DOHH2 (cell line): ENCODE measurements around the gene RAB8B.

Experiments used
- H3F3A ChIP-seq: fragments of 200-600 bp; sonication (generic), shearing (Covaris generic); 2 replicates; pipeline ENCODE4 v1.6.0; 2016; ENCODE audit warnings: antibody characterized with exemption, mild to moderate bottlenecking; ENCODE audit not compliant: control insufficient read depth, insufficient read depth
- H3K27ac ChIP-seq: fragments of 200-600 bp; sonication (generic); 2 replicates; pipeline ENCODE4 v1.5.1; 2014; ENCODE audit warnings: low read depth, mild to moderate bottlenecking, low read length, moderate library complexity
- H3K27me3 ChIP-seq: fragments of 200-600 bp; sonication (generic); 2 replicates; pipeline ENCODE4 v1.6.1; 2014; ENCODE audit warnings: mild to moderate bottlenecking, low read length, mixed read lengths; ENCODE audit not compliant: control insufficient read depth
- H3K36me3 ChIP-seq: fragments of 200-600 bp; sonication (generic); 2 replicates; pipeline ENCODE4 v1.6.1; 2014; ENCODE audit warnings: mild to moderate bottlenecking, low read length, moderate library complexity, mixed read lengths; ENCODE audit not compliant: control insufficient read depth
- H3K4me1 ChIP-seq: fragments of 200-600 bp; sonication (generic); 2 replicates; pipeline ENCODE4 v1.6.1; 2014; ENCODE audit warnings: mild to moderate bottlenecking, low read length, mixed read lengths; ENCODE audit not compliant: control insufficient read depth
- H3K4me2 ChIP-seq: fragments of 200-600 bp; sonication (generic); 2 replicates; pipeline ENCODE4 v1.6.0; 2014; ENCODE audit warnings: mild to moderate bottlenecking, low read length, moderate library complexity
- H3K4me3 ChIP-seq: fragments of 200-600 bp; sonication (generic); 2 replicates; pipeline ENCODE4 v1.5.1; 2014; ENCODE audit warnings: mild to moderate bottlenecking, low read length, mixed read lengths
- H3K79me2 ChIP-seq: fragments of 200-600 bp; sonication (generic); 2 replicates; pipeline ENCODE4 v1.6.1; 2014; ENCODE audit warnings: mild to moderate bottlenecking, low read length, mixed read lengths; ENCODE audit not compliant: control insufficient read depth
- H3K9me2 ChIP-seq: fragments of 200-600 bp; sonication (generic); replicated peaks from 2 replicates; pipeline ENCODE4 v1.6.1; 2014; ENCODE audit warnings: mild to moderate bottlenecking, low read length, mixed read lengths; ENCODE audit not compliant: control insufficient read depth
- H3K9me3 ChIP-seq: fragments of 200-600 bp; sonication (generic); 2 replicates; pipeline ENCODE4 v1.6.1; 2014; ENCODE audit warnings: antibody characterized with exemption, low read length, mixed read lengths; ENCODE audit not compliant: control insufficient read depth, insufficient read depth
- H4K20me1 ChIP-seq: fragments of 200-600 bp; sonication (generic); 2 replicates; pipeline ENCODE4 v1.6.0; 2014; ENCODE audit warnings: low read depth, mild to moderate bottlenecking, antibody characterized with exemption, low read length, moderate library complexity; ENCODE audit not compliant: control insufficient read depth, insufficient read depth
- CTCF ChIP-seq: fragments of 200-600 bp; sonication (generic); IDR thresholded peaks from one replicate; pipeline ENCODE4 v1.5.1; 2014; ENCODE audit warnings: antibody characterized with exemption, mild to moderate bottlenecking, low read depth, low read length; ENCODE audit not compliant: poor library complexity, severe bottlenecking
- EZH2phosphoT487 ChIP-seq: fragments of 200-600 bp; sonication (generic); IDR thresholded peaks from 2 replicates; pipeline ENCODE4 v1.6.1; 2017; ENCODE audit warnings: borderline replicate concordance, mild to moderate bottlenecking, antibody characterized with exemption, low read length, moderate library complexity, mixed read lengths

The RAB8B gene

GRCh38 chr15:63157891-63158431 is 31.4 kb upstream of the RAB8B start:
- H3K27ac ChIP-seq = peak overlapping the region; percentile 60
- H3K36me3 ChIP-seq = peaks cover 22% of the 10 kb centered on the region
- peaks cover 19% of the 10 kb centered on the region for H3K79me2 ChIP-seq
- H3K4me1 ChIP-seq = peaks cover 42% of the 10 kb centered on the region
- peak overlapping the region; percentile 93 for H3K4me3 ChIP-seq
- no peaks in the 10 kb centered on the region for H3F3A ChIP-seq
- H3K27me3 ChIP-seq = no peaks in the 10 kb centered on the region
- H3K9me3 ChIP-seq = no peaks in the 10 kb centered on the region
- no peaks in the 10 kb centered on the region for H3K9me2 ChIP-seq
- no peaks in the 10 kb centered on the region for H4K20me1 ChIP-seq
- TF ChIP-seq CTCF (no peak), EZH2phosphoT487 (no peak)
- H3K4me2 ChIP-seq = peak overlapping the region; percentile 93

GRCh38 chr15:63160638-63161037 is 28.8 kb upstream of the RAB8B start:
- no peaks in the 10 kb centered on the region for H4K20me1 ChIP-seq
- no peak overlapping the region for H3K4me3 ChIP-seq
- peaks cover 15% of the 10 kb centered on the region for H3K79me2 ChIP-seq
- H3F3A ChIP-seq = no peaks in the 10 kb centered on the region; the same call in 1 of the 2 replicates
- H3K9me3 ChIP-seq = no peaks in the 10 kb centered on the region
- H3K27me3 ChIP-seq = no peaks in the 10 kb centered on the region
- peaks cover 53% of the 10 kb centered on the region for H3K4me1 ChIP-seq
- no peak overlapping the region for H3K27ac ChIP-seq
- peaks cover 8% of the 10 kb centered on the region; the same call in 1 of the 2 replicates for H3K36me3 ChIP-seq
- no peaks in the 10 kb centered on the region for H3K9me2 ChIP-seq
- H3K4me2 ChIP-seq = no peak overlapping the region
- TF ChIP-seq CTCF (no peak), EZH2phosphoT487 (no peak)

GRCh38 chr15:63163217-63163616 is 26.2 kb upstream of the RAB8B start:
- H3K4me2 ChIP-seq = no peak overlapping the region
- H3K36me3 ChIP-seq = no peaks in the 10 kb centered on the region
- no peaks in the 10 kb centered on the region; the same call in 1 of the 2 replicates for H3F3A ChIP-seq
- no peak overlapping the region for H3K4me3 ChIP-seq
- H3K4me1 ChIP-seq = peaks cover 48% of the 10 kb centered on the region
- H3K27ac ChIP-seq = no peak overlapping the region
- H3K9me2 ChIP-seq = no peaks in the 10 kb centered on the region
- no peak for TF ChIP-seq EZH2phosphoT487
- TF ChIP-seq CTCF = no peak
- H4K20me1 ChIP-seq = no peaks in the 10 kb centered on the region
- no peaks in the 10 kb centered on the region for H3K9me3 ChIP-seq
- H3K79me2 ChIP-seq = no peaks in the 10 kb centered on the region
- H3K27me3 ChIP-seq = no peaks in the 10 kb centered on the region
